HepG2 (cell line): ENCODE measurements around the gene TTLL12. TPM values are rescaled to one million over a fixed set of nuclear protein-coding genes. Genes with fewer than 3 reads are reported as not detected.

Experiments used
- ATAC-seq: fragments of 200-7000 bp; cut with Tn5 transposase; 3 replicates; pipeline ENCODE4 v1.9.1; 2020; ENCODE audit warnings: mild to moderate bottlenecking, moderate library complexity
- BruUV-seq: library from RNA; stranded (reverse); fragments of 400-500 nt; replicated peaks from 2 replicates; lab custom pipeline; 2021; lab: Mats Ljungman, UMichigan
- CTCF ChIA-PET: fragments of 300-600 bp; formaldehyde crosslinking; extraction: SDS; loops from one replicate; lab custom pipeline; 2021; ENCODE audit warnings: low total read pairs, inconsistent platforms, low intra/inter-chr PET ratio; lab: Yijun Ruan, JAX
- POLR2A ChIA-PET: fragments of 350-600 bp; sonication (Branson Sonifier 250); formaldehyde crosslinking; loops from one replicate; lab custom pipeline; 2020; ENCODE audit warnings: antibody characterized with exemption, inconsistent platforms; lab: Yijun Ruan, JAX
- DNase-seq: peaks from one replicate; pipeline ENCODE4 v3.0.0-alpha.2; 2015; ENCODE audit warnings: low spot score
- FAIRE-seq: peaks from 3 replicates; lab custom pipeline; 2011; peaks lifted over from hg19 to GRCh38; lab: Jason Lieb, UNC
- H2AFZ ChIP-seq: one replicate; pipeline ENCODE4 v1.6.1; 2011; ENCODE audit warnings: low read length, inconsistent platforms
- H3K27ac ChIP-seq: fragments of 300-600 bp; 3 replicates; pipeline ENCODE4 v1.8.0; 2011; ENCODE audit warnings: mixed run types, mild to moderate bottlenecking, mixed read lengths, low read length, inconsistent platforms; ENCODE audit not compliant: insufficient read depth; ENCODE audit errors: extremely low read length
- H3K27me3 ChIP-seq, 2 experiments: fragments of 200-600 bp in 1 of 2; 2 replicates in 1 of 2; 3 replicates in 1 of 2; pipeline versions ENCODE4 v1.6.0 to v1.8.0; 2011; ENCODE audit warnings: low read length in 2 of 2, mild to moderate bottlenecking in 2 of 2, moderate library complexity in 2 of 2, inconsistent platforms in 1 of 2; ENCODE audit not compliant: insufficient read depth in 2 of 2, control insufficient read depth in 1 of 2
- H3K36me3 ChIP-seq, 2 experiments: fragments of 200-600 bp in 1 of 2; replicated peaks in 1 of 2; 2 replicates in 1 of 2; 3 replicates in 1 of 2; pipeline versions ENCODE4 v1.5.1 to v1.8.0; 2011; ENCODE audit warnings: low read length in 2 of 2, inconsistent platforms in 1 of 2; ENCODE audit not compliant: insufficient read depth in 2 of 2, control insufficient read depth in 1 of 2
- H3K4me1 ChIP-seq: 2 replicates; pipeline ENCODE4 v1.5.1; 2012; ENCODE audit warnings: low read length, inconsistent platforms; ENCODE audit not compliant: insufficient read depth
- H3K4me2 ChIP-seq: 2 replicates; pipeline ENCODE4 v1.6.0; 2011; ENCODE audit warnings: low read depth, low read length, inconsistent platforms
- H3K4me3 ChIP-seq, 3 experiments: fragments of 200-600 bp in 1 of 3; sonication (generic), shearing (Covaris generic) in 1 of 3; replicated peaks in 1 of 3; 2 replicates each; pipeline ENCODE4 v1.5.1; 2011 to 2016; ENCODE audit warnings: low read length in 3 of 3, inconsistent platforms in 2 of 3, low read depth in 2 of 3, mild to moderate bottlenecking in 2 of 3, control low read depth in 1 of 3, mixed read lengths in 1 of 3; ENCODE audit not compliant: insufficient read depth in 1 of 3
- H3K79me2 ChIP-seq: one replicate; pipeline ENCODE4 v1.6.1; 2011; ENCODE audit warnings: low read length, inconsistent platforms; ENCODE audit not compliant: insufficient read depth
- H3K9ac ChIP-seq: 2 replicates; pipeline ENCODE4 v1.6.0; 2011; ENCODE audit warnings: mild to moderate bottlenecking, low read depth, low read length, inconsistent platforms; ENCODE audit not compliant: insufficient read depth
- H3K9me3 ChIP-seq: 2 replicates; pipeline ENCODE4 v1.5.1; 2012; ENCODE audit warnings: mild to moderate bottlenecking, low read length
- H4K20me1 ChIP-seq: 2 replicates; pipeline ENCODE4 v1.6.0; 2011; ENCODE audit warnings: inconsistent platforms, mild to moderate bottlenecking, low read length, moderate library complexity; ENCODE audit not compliant: insufficient read depth
- TEAD2 ChIP-seq: sonication (generic); formaldehyde crosslinking; IDR thresholded peaks from 2 replicates; pipeline ENCODE4 v1.9.0; 2021; ENCODE audit warnings: missing genetic modification reagents
- ZFP1 ChIP-seq: IDR thresholded peaks from 2 replicates; pipeline ENCODE4 v1.6.1; 2016
- ZNF20 ChIP-seq: sonication (generic); formaldehyde crosslinking; IDR thresholded peaks from 2 replicates; pipeline ENCODE4 v1.4.0; 2020; ENCODE audit warnings: mild to moderate bottlenecking, moderate library complexity, missing genetic modification reagents
- ZNF790 ChIP-seq: sonication (generic); formaldehyde crosslinking; IDR thresholded peaks from 2 replicates; pipeline ENCODE4 v1.8.0; 2022; ENCODE audit warnings: missing genetic modification reagents, mild to moderate bottlenecking, borderline replicate concordance
- WGBS: methylation state at CpG from one replicate; pipeline ENCODE4 v1.1.6; 2017; ENCODE audit warnings: low lambda C conversion rate; 5-methylcytosine and 5-hydroxymethylcytosine counted together
- in situ Hi-C: cut with HindIII; loops from 2 replicates; pipeline ENCODE4 v1.10.0; 2017; ENCODE audit warnings: low pct_unique_long_range_greater_than_20kb; ENCODE audit not compliant: extremely low pct_ligation_motif_present
- intact Hi-C: fragments of 100-400 bp; cut with micrococcal nuclease; formaldehyde crosslinking; loops from one replicate; pipeline ENCODE4 v1.10.0; 2022; ENCODE audit not compliant: unreplicated experiment
- polyA plus RNA-seq, 8 experiments: library from polyadenylated mRNA; depleted of rRNA in 3 of 8; stranded (reverse) in 7 of 8; unstranded in 1 of 8; fragments of >200 nt; fragmentation: Illumina TruSeq in 4 of 8; extraction: Trizol in 4 of 8; gene quantifications; 2 replicates each; pipeline versions ENCODE4 v1.2.1 to v1.2.3, GENCODE V29; 2011 to 2016; ENCODE audit warnings: low read depth in 4 of 8, missing spikeins in 1 of 8, mixed read lengths in 1 of 8; ENCODE audit not compliant: insufficient read depth in 1 of 8
- total RNA-seq, 5 experiments: library from RNA; depleted of rRNA; stranded (reverse); fragments of >200 nt; fragmentation: Illumina TruSeq; extraction: Trizol; gene quantifications; 2 replicates each; pipeline ENCODE4 v1.2.3, GENCODE V29; 2016; ENCODE audit warnings: low read depth in 1 of 5
- TF ChIP-seq, protein P1 (sequence below), 2 experiments: sonication (generic) in 1 of 2; formaldehyde crosslinking in 1 of 2; IDR thresholded peaks; 2 replicates each; pipeline versions ENCODE4 v1.5.1 to v1.6.1; 2011 to 2020; ENCODE audit warnings: borderline replicate concordance in 1 of 2, low read depth in 1 of 2, low read length in 1 of 2, mild to moderate bottlenecking in 1 of 2, missing genetic modification reagents in 1 of 2, moderate library complexity in 1 of 2

The TTLL12 gene
- total and polyA plus RNA-seq, 2 of the 13 experiments (the other 11 are each of a cell fraction or from before 2014, with no cell fraction given): 11.9 to 38.1 TPM

DNA sequence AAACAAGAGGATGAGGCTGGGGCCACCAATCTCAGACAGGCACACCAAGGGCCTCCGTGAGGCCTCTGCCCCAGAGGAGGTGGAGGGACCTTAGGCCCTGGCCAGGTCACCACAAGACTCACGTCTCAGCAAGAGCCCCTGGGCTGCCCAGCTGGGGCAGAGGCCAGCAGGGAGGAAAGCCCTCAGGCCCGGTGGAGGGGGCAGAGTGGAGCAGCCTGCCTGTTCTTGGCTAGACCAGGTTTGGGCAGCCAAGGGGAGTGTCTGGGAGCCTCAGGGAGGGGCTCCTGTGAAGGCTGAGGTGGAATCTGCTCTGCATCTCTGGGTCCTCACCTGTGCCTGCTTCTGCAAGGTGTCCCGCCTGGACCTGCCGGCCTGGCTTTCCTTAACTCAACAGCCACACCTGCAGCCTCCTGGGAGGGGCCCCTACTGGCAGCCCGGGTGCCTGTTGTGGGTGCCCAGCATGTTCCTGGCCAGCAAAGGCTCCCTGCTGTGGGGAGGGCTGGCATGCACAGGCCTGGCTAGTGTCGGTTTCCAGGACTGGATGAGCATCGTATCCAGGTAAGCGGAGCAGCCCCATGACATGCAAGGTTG, 11.9 kb downstream of the TTLL12 start:
- in situ Hi-C loops: no loop called here
- ChIA-PET CTCF (no interaction called here), POLR2A (no interaction called here)
- TF ChIP-seq TEAD2 (CRISPR knock-in tag) (no peak), ZNF790 (CRISPR knock-in tag) (no peak), ZFP1 (CRISPR knock-in tag) (no peak), ZNF20 (CRISPR knock-in tag) (no peak)
- TF ChIP-seq, protein P1, sequence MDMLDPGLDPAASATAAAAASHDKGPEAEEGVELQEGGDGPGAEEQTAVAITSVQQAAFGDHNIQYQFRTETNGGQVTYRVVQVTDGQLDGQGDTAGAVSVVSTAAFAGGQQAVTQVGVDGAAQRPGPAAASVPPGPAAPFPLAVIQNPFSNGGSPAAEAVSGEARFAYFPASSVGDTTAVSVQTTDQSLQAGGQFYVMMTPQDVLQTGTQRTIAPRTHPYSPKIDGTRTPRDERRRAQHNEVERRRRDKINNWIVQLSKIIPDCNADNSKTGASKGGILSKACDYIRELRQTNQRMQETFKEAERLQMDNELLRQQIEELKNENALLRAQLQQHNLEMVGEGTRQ (IDR thresholded peaks at IDR 0.05; ENCODE audit: low read depth, low read length): no peak
- TF ChIP-seq, protein P1 (CRISPR knock-in tag; IDR thresholded peaks at IDR 0.05; ENCODE audit: borderline replicate concordance): no peak
- Histone ChIP-seq H3K9me3 (no peaks in the 10 kb centered on the region), H3K36me3 (peaks cover 21 to 50% of the 10 kb centered on the region in 2 experiments; a peak in 4 of 5 replicates), H3K4me3 (no peak overlapping the region), H4K20me1 (no peaks in the 10 kb centered on the region), H3K4me1 (no peaks in the 10 kb centered on the region), H3K27ac (no peak overlapping the region), H3K4me2 (no peak overlapping the region), H2AFZ (no peak overlapping the region), H3K9ac (no peak overlapping the region), H3K79me2 (no peaks in the 10 kb centered on the region), H3K27me3 (no peaks in the 10 kb centered on the region)
- intact Hi-C loops: no loop called here
- WGBS: 100% methylated on average over 1 of the region's 9 CpGs
- ATAC-seq: no peak
- no peak for DNase-seq
- FAIRE-seq: no peak
- BruUV-seq: no TSS peak
